Thyroid gland (tissue), 4 donors: ENCODE data around the gene RYR2.

Experiments
- POLR2A ChIP-seq, 2 donors: fragments of 450-650 bp; IDR thresholded peaks; one replicate each; pipeline ENCODE4 v1.6.1; 2017; ENCODE audit warnings: antibody characterized with exemption in 2 of 2, mild to moderate bottlenecking in 2 of 2, moderate library complexity in 1 of 2
- TF ChIP-seq, protein P1 (sequence below), 6 experiments: fragments of 200-600 bp in 3 of 6; fragments of 450-650 bp in 3 of 6; sonication (generic) in 3 of 6; IDR thresholded peaks; one replicate each; pipeline ENCODE4 v1.5.1; 2016 to 2019; ENCODE audit warnings: antibody characterized with exemption in 6 of 6, mild to moderate bottlenecking in 2 of 6, inconsistent platforms in 1 of 6, moderate library complexity in 1 of 6

DNA sequence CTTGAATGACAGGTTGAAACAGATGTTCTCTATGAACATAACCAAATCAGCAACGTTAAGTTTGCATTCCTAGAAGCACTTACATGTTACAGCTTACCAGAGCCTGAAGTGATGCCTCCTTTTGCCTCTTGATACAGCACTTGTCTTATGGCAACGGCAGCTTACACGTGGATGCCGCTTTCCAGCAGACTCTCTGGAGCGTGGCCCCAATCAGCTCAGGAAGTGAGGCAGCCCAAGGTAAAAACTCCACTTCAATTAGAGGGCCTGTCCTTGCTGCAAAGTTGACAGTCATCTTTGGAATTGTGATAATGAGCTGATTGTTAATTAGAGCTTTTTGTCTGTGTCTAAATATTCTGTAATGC lies 345.1 kb downstream of the RYR2 start:
- TF ChIP-seq POLR2A (IDR thresholded peaks at IDR 0.05) = no peak
- TF ChIP-seq, protein P1, sequence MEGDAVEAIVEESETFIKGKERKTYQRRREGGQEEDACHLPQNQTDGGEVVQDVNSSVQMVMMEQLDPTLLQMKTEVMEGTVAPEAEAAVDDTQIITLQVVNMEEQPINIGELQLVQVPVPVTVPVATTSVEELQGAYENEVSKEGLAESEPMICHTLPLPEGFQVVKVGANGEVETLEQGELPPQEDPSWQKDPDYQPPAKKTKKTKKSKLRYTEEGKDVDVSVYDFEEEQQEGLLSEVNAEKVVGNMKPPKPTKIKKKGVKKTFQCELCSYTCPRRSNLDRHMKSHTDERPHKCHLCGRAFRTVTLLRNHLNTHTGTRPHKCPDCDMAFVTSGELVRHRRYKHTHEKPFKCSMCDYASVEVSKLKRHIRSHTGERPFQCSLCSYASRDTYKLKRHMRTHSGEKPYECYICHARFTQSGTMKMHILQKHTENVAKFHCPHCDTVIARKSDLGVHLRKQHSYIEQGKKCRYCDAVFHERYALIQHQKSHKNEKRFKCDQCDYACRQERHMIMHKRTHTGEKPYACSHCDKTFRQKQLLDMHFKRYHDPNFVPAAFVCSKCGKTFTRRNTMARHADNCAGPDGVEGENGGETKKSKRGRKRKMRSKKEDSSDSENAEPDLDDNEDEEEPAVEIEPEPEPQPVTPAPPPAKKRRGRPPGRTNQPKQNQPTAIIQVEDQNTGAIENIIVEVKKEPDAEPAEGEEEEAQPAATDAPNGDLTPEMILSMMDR (IDR thresholded peaks at IDR 0.05) = no peak
